Measurements from ENCODE around the gene PPP1R14C. TPM values are rescaled to one million over a fixed set of nuclear protein-coding genes. Genes with fewer than 3 reads are reported as not detected.
"Not testable (repeated sequence)": the region's sequence is repeated elsewhere in the genome, so short reads cannot be mapped to it uniquely, and the experiment has no call there.

The PPP1R14C gene
- total RNA-seq, 6 experiments from 2014 or later: 0.17 TPM; not detected in 5

- Mint-ChIP-seq H3K4me3 (no peak overlapping the region), H3K4me1 (ENCODE audit: low read depth) (peaks cover 12% of the 10 kb centered on the region), H3K27ac (no peak overlapping the region), H3K9me3 (no peaks in the 10 kb centered on the region), H3K36me3 (ENCODE audit: low read depth) (no peaks in the 10 kb centered on the region), H3K27me3 (ENCODE audit: insufficient read depth) (peaks cover 2% of the 10 kb centered on the region)
- DNase-seq: no peak
- TF ChIP-seq, protein P1, sequence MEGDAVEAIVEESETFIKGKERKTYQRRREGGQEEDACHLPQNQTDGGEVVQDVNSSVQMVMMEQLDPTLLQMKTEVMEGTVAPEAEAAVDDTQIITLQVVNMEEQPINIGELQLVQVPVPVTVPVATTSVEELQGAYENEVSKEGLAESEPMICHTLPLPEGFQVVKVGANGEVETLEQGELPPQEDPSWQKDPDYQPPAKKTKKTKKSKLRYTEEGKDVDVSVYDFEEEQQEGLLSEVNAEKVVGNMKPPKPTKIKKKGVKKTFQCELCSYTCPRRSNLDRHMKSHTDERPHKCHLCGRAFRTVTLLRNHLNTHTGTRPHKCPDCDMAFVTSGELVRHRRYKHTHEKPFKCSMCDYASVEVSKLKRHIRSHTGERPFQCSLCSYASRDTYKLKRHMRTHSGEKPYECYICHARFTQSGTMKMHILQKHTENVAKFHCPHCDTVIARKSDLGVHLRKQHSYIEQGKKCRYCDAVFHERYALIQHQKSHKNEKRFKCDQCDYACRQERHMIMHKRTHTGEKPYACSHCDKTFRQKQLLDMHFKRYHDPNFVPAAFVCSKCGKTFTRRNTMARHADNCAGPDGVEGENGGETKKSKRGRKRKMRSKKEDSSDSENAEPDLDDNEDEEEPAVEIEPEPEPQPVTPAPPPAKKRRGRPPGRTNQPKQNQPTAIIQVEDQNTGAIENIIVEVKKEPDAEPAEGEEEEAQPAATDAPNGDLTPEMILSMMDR (IDR thresholded peaks at IDR 0.05): no peak
Observed at GRCh38 chr6:150238336-150238741, 95.5 kb downstream of the PPP1R14C start.

DNA sequence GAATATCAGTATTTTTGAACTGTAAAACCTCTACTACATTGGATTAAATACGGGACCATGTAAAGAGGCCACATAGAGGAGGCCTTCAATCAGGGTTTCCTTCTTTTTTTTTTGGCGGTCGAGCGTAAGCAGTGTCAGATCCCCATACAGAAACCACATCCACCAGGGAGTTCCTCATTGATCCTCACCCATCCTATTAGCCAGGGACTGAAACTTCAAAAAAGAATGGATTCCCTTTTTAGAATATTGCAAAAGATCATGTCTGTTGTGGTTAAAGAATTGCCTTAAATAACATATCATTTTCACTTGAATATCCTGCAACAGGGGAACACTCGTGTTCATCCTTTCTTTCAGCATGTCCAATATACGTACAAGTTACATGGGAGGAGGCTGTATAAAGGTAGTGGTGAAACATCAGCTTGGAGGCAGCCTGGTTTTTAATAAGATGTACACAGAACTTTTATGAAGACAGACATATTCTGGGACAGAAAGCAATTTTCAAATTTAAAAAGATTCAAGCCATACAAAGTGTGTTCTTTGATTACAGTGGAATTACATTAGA is 96.1 kb downstream of the PPP1R14C start:
- Mint-ChIP-seq H3K4me3 (no peak overlapping the region), H3K36me3 (ENCODE audit: low read depth) (no peaks in the 10 kb centered on the region), H3K27ac (no peak overlapping the region), H3K9me3 (no peaks in the 10 kb centered on the region), H3K27me3 (ENCODE audit: insufficient read depth) (peaks cover 2% of the 10 kb centered on the region), H3K4me1 (ENCODE audit: low read depth) (peaks cover 17% of the 10 kb centered on the region)
- DNase-seq: no peak
- TF ChIP-seq, protein P1 (IDR thresholded peaks at IDR 0.05): no peak

DNA sequence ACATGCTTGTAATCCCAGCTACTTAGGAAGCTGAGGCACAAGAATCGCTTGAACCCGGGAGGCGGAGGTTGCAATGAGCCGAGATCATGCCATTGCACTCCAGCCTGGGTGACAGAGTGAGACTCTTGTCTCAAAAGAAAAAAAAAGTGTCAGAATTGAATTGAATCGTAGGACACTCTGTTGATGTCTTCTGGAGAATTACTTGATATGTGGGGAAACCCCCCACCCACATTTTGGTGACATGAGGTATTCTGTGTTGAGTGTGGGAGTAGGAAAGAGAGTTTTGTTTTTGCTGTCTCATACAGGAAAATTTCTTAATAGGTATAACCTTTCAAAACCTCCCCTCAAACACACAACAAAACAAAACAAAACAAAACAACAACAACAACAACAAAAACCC is 98.9 kb downstream of the PPP1R14C start:
- not testable (repeated sequence) for H3K4me3 Mint-ChIP-seq; H3K9me3 Mint-ChIP-seq; H3K27ac Mint-ChIP-seq; DNase-seq; H3K36me3 Mint-ChIP-seq (ENCODE audit: low read depth); H3K27me3 Mint-ChIP-seq (ENCODE audit: insufficient read depth)
- H3K4me1 Mint-ChIP-seq (ENCODE audit: low read depth): peaks cover 32% of the 10 kb centered on the region

DNA sequence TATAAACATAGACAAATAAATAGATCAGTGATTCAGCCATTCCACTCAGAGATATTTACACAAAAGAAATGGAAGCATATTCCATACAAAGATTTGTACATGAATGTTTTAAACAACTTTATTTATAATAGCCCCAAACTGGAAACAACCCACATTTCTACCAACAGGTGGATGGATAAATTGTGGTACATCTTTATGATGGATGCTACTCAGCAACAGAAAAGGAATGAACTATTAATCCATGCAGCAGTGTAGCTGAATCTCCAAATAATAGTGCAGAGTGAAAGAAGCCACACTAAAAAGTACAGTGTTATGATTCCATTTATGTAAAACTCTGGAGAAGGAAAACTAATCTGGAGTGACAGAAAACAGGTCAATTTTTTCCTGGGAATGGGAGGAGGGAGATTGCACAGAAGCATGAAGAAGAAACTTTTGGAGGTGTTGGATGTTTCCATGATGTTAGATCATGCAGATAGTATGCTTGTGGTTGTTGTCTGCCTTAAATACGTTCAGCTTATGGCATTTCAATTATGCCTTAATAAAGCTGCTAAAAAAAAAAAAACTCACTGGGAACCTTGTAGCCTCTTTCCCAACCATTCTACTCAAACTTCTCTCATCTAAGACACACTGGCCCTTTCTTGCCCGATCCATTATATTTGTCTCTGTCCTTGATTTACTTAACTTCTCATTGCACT is 100.9 kb downstream of the PPP1R14C start:
- no peaks in the 10 kb centered on the region; the same call in 1 of the 2 replicates for H3K27me3 Mint-ChIP-seq (ENCODE audit: insufficient read depth)
- H3K27ac Mint-ChIP-seq: peak overlapping the region; percentile 25; the same call in 1 of the 2 replicates
- no peaks in the 10 kb centered on the region for H3K36me3 Mint-ChIP-seq (ENCODE audit: low read depth)
- peaks cover 26% of the 10 kb centered on the region for H3K4me1 Mint-ChIP-seq (ENCODE audit: low read depth)
- no peak overlapping the region for H3K4me3 Mint-ChIP-seq
- DNase-seq: peak; percentile 57
- H3K9me3 Mint-ChIP-seq: no peaks in the 10 kb centered on the region
- TF ChIP-seq, protein P1 (IDR thresholded peaks at IDR 0.05): no peak

DNA sequence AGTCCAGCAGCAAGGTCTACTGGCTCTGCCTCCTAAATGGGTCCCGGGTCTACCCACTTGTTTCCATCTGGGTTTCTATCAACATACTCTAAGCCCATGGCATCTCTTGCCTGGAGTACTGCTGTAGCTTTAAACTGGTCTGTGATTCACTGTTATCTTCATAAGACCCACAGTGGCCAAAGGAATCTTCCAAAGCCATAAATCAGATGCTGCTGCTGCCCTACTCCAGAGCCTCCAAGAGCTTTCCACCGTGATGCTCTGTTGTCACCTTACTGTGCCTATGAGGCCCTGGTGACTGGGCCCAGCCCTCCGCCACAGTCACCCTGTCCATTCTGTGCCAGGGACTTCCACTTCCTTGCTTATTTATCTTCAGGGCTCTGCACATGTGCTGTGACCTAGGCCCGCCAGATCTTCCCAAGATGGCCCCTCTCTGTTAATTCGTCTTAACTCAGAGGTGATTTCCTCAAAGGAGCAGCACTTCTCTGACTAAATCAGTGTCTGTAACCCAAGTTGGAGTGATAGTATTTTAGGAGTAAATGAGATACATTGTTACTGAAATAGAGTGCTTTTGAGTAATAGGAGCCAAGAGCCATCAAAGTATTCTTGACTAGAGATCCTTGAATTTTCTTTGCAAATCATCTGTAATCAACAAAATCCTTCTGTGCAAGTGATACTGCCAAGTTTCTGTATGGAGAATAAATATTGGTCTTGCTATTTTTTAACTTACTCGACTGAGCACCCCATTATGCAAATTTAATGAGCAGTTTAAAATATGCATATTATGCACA is 102.5 kb downstream of the PPP1R14C start:
- peak; percentile 28 for DNase-seq
- no peaks in the 10 kb centered on the region for H3K9me3 Mint-ChIP-seq
- peaks cover 38% of the 10 kb centered on the region for H3K4me1 Mint-ChIP-seq (ENCODE audit: low read depth)
- no peak overlapping the region for H3K4me3 Mint-ChIP-seq
- H3K27ac Mint-ChIP-seq: peak overlapping the region; percentile 16; the same call in 1 of the 2 replicates
- no peaks in the 10 kb centered on the region for H3K36me3 Mint-ChIP-seq (ENCODE audit: low read depth)
- TF ChIP-seq, protein P1 (IDR thresholded peaks at IDR 0.05): no peak
- H3K27me3 Mint-ChIP-seq (ENCODE audit: insufficient read depth): no peaks in the 10 kb centered on the region; the same call in 1 of the 2 replicates
